Measurements from ENCODE around the gene DNASE1L2. TPM values are rescaled to one million over a fixed set of nuclear protein-coding genes. Genes with fewer than 3 reads are reported as not detected.

DNASE1L2 gene
- total and polyA plus RNA-seq, 2 of the 8 experiments (the other 6 are each of a cell fraction or from before 2014, with no cell fraction given): 0.35 to 0.97 TPM

- H2BK12ac ChIP-seq (ENCODE audit: low read depth, low read length): 0 out of 2 replicates have a peak overlapping the region, but pooled peaks have one; percentile 39
- DNase-seq (ENCODE audit: low read depth in 1 of 2, low spot score in 2 of 2) (no peak), FAIRE-seq (no peak)
- H3K56ac ChIP-seq (replicated peaks; ENCODE audit: insufficient read length, low read depth, low read length): no peak overlapping the region
- H4K5ac ChIP-seq (ENCODE audit: insufficient read length, low read depth, low read length): no peak overlapping the region
- H3K9ac ChIP-seq (replicated peaks in 1 of 4; ENCODE audit: extremely low read depth in 1 of 4, low read depth in 3 of 4, low read length in 3 of 4): peak overlapping the region in 3 of 4 experiments; percentile 1 to 94 (median 57); a peak in 2 of 7 replicates
- H3K27ac ChIP-seq (ENCODE audit: low read depth, low read length): no peak overlapping the region
- peak overlapping the region; percentile 87 to 91 for H3K4me2 ChIP-seq (ENCODE audit: insufficient read depth in 1 of 2, low read depth in 2 of 2, low read length in 2 of 2)
- peak overlapping the region; percentile 97; the same call in 1 of the 2 replicates for H2BK5ac ChIP-seq (ENCODE audit: low read depth, low read length)
- H3K14ac ChIP-seq (ENCODE audit: insufficient read length): no peak overlapping the region
- H4K8ac ChIP-seq (ENCODE audit: extremely low read depth, insufficient read depth, low read length): peak overlapping the region; percentile 64
- H3K4me1 ChIP-seq (replicated peaks in 1 of 4; ENCODE audit: control insufficient read depth in 3 of 4, insufficient read depth in 4 of 4, low read length in 3 of 4): peaks cover 0 to 17% (median 9%) of the 10 kb centered on the region in 4 experiments; a peak in 6 of 7 replicates
- H2AK5ac ChIP-seq (ENCODE audit: low read depth, low read length): peak overlapping the region; percentile 93; the same call in 1 of the 2 replicates
- H3K79me1 ChIP-seq (ENCODE audit: low read depth, low read length): peaks cover 6% of the 10 kb centered on the region
- CTCF ChIA-PET (ENCODE audit: partially characterized antibody): interaction anchor here (0.7 to 1.4 kb wide), 4 partner anchors 11 to 727 kb away, joined by 3 to 4 read pairs (median 3); no protein-coding TSS in a partner anchor
- H3K4ac ChIP-seq (replicated peaks; ENCODE audit: insufficient read length, low read depth, low read length): no peak overlapping the region
- peaks cover 0 to 7% of the 10 kb centered on the region in 2 experiments; a peak in 1 of 4 replicates for H3K79me2 ChIP-seq (ENCODE audit: control insufficient read depth in 1 of 2, insufficient read depth in 2 of 2, low read length in 2 of 2)
- H3K23me2 ChIP-seq (ENCODE audit: low read depth, low read length): peaks cover 11% of the 10 kb centered on the region; the same call in 1 of the 2 replicates
- WGBS, 2 experiments (ENCODE audit: extremely low coverage in 1 of 2, insufficient coverage in 1 of 2, insufficient read length in 1 of 2, insufficient replicate concordance in 2 of 2, low coverage in 1 of 2, low lambda C conversion rate in 2 of 2, missing lambda C conversion rate in 1 of 2): 93% methylated on average over 14 of the region's 18 CpGs; no CpG with 5 or more reads in 1 of the 2 experiments
- H4K91ac ChIP-seq (replicated peaks; ENCODE audit: insufficient read length, low read length): no peak overlapping the region
- TF ChIP-seq HDAC6 (IDR thresholded peaks at IDR 0.05; ENCODE audit: low read depth, low read length): no peak
- 0 out of 2 replicates have a peak, but pooled peaks have one; percentile 7 for TF ChIP-seq POLR2AphosphoS5 (IDR thresholded peaks at IDR 0.05; ENCODE audit: low read depth, low read length)
- H2BK120ac ChIP-seq (replicated peaks; ENCODE audit: low read depth, low read length): no peak overlapping the region
- peaks cover 0 to 16% of the 10 kb centered on the region in 2 experiments for H4K20me1 ChIP-seq (replicated peaks in 1 of 2; ENCODE audit: control insufficient read depth in 1 of 2, insufficient read depth in 2 of 2, low read length in 2 of 2)
- peak overlapping the region; percentile 78 to 97 (median 92); a peak in 6 of 8 replicates for H3K4me3 ChIP-seq (ENCODE audit: extremely low read depth in 1 of 4, insufficient read depth in 2 of 4, low read depth in 3 of 4, low read length in 4 of 4)
- peaks cover 4 to 34% (median 12%) of the 10 kb centered on the region in 4 experiments; a peak in 6 of 8 replicates for H3K36me3 ChIP-seq (ENCODE audit: control insufficient read depth in 2 of 4, insufficient read depth in 4 of 4, low read length in 3 of 4)
- POLR2A ChIA-PET (ENCODE audit: partially characterized antibody): interaction anchor here (0.7 to 15.1 kb wide), 12 partner anchors 9 to 53 kb away, joined by 3 to 156 read pairs (median 4); partner anchors contain the start of genes CASKIN1, ECI1, PGP and TRAF7
- H2AFZ ChIP-seq (ENCODE audit: low read length): no peak overlapping the region
- no peak overlapping the region for H3K23ac ChIP-seq (ENCODE audit: insufficient read length)
- H3K9me3 ChIP-seq (ENCODE audit: insufficient read depth in 2 of 2, low read depth in 1 of 2, low read length in 1 of 2): no peaks in the 10 kb centered on the region
- no peaks in the 10 kb centered on the region; a peak in 1 of 7 replicates for H3K27me3 ChIP-seq (replicated peaks in 1 of 4; ENCODE audit: control insufficient read depth in 3 of 4, extremely low read depth in 1 of 4, insufficient read depth in 3 of 4, low read length in 3 of 4)
- H2BK20ac ChIP-seq (ENCODE audit: low read length): peak overlapping the region; percentile 80; the same call in 1 of the 2 replicates
- H2BK15ac ChIP-seq (ENCODE audit: low read length): 0 out of 2 replicates have a peak overlapping the region, but pooled peaks have one; percentile 88
- H3K18ac ChIP-seq (ENCODE audit: extremely low read depth, low read length): no peak overlapping the region
Measured at GRCh38 chr16:2206420-2206779, 29.8 kb upstream of the DNASE1L2 start.

Data from H1 (cell line).